Measurements from ENCODE around the gene KCNMA1.
A peak's percentile ranks its signal among the peaks of the same experiment; 100 is the strongest.

The KCNMA1 gene

GRCh38 chr10:77116904-77117303 is 520.7 kb downstream of the KCNMA1 start:
- in situ Hi-C loops (cut with HindIII; ENCODE audit: low sequenced_read_pairs) = no loop called here
- H3K4me3 ChIP-seq (ENCODE audit: low read depth, low read length) = no peak overlapping the region
- TF ChIP-seq, protein P1, sequence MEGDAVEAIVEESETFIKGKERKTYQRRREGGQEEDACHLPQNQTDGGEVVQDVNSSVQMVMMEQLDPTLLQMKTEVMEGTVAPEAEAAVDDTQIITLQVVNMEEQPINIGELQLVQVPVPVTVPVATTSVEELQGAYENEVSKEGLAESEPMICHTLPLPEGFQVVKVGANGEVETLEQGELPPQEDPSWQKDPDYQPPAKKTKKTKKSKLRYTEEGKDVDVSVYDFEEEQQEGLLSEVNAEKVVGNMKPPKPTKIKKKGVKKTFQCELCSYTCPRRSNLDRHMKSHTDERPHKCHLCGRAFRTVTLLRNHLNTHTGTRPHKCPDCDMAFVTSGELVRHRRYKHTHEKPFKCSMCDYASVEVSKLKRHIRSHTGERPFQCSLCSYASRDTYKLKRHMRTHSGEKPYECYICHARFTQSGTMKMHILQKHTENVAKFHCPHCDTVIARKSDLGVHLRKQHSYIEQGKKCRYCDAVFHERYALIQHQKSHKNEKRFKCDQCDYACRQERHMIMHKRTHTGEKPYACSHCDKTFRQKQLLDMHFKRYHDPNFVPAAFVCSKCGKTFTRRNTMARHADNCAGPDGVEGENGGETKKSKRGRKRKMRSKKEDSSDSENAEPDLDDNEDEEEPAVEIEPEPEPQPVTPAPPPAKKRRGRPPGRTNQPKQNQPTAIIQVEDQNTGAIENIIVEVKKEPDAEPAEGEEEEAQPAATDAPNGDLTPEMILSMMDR (IDR thresholded peaks at IDR 0.05; ENCODE audit: low read depth, low read length) = no peak
- no peak for DNase-seq (ENCODE audit: low read depth, low spot score)

DNA sequence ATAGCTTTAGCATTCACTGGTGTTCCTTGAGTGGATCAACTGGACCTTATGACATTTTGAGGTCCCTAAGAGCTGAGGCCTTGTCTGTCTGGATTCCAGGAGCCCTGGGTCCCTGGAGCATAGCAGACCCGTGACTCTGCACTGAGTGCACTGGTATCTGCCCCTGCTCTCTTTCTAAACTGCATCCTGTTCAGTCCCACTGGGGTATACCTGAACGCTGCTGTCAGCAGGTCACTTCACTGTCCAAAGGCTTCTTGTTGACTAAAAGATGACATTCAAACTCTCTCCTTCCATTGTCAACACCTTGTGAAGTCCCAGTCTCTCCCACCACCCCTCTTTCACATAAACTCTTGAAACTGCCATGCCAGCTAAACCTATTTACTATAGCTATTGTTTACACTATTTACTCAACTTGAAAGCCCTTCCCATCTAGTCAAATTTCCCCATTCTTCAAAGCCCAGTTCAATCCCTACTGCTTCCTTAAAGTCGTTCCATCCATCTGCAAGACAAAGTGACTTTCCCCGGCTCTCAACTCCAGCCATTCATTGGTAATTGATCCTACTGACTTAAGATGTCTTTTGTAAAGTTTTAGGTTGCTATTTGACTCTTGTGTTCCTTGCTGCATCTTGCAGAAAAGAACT is 523.3 kb downstream of the KCNMA1 start:
- in situ Hi-C loops (cut with HindIII; ENCODE audit: low sequenced_read_pairs) = no loop called here
- no peak for DNase-seq (ENCODE audit: low read depth, low spot score)
- H3K4me3 ChIP-seq (ENCODE audit: low read depth, low read length) = no peak overlapping the region
- TF ChIP-seq, protein P1 (IDR thresholded peaks at IDR 0.05; ENCODE audit: low read depth, low read length) = no peak

DNA sequence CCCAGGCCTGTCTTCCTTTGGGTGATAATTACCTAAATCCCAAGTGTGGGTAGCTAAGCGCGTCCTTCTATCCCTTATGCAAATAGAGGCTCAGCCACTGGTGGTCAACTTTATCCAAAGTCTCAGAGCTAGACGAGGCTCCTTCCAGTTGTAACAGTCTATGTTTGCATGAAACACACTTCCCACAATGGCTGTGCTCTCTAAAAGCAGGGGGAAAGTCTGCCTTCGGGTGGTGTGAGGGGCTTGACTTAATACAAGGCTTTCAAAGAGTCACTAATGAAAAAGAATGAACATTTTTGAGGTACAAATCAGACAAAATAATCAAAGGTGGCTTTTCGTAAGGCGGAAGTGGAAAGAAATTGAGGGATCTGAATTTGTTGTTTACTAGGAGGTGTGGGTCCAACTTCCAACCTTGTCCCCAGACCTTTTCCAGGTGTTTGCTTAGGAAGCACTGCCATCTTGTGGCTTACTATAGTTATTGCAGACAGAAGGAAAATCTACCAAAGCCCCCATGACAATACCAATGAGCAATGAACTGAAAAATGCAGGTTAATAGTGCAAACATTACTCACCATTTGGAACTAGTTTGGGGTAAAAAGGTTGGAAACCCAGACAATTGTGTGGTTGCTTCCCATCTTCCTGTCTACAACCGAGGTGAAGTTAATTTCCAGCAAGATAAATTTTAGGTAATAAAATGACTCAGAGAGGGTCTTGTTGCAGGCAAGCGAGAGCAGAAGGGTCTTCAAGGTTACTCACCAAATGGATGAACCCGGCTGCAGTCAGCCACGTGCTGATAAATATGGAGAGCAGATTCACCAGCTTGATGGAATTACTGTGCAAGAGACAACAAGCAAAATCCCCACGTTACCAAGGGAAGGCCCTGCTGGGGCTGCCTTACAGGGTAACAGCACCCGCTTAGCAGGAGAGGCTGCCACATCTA is 525.7 kb downstream of the KCNMA1 start:
- peak; percentile 88 for DNase-seq (ENCODE audit: low read depth, low spot score)
- no peak overlapping the region for H3K4me3 ChIP-seq (ENCODE audit: low read depth, low read length)
- TF ChIP-seq, protein P1 (IDR thresholded peaks at IDR 0.05; ENCODE audit: low read depth, low read length) = peak; percentile 77
- in situ Hi-C loops (cut with HindIII; ENCODE audit: low sequenced_read_pairs) = no loop called here

- TF ChIP-seq, protein P1 (IDR thresholded peaks at IDR 0.05; ENCODE audit: low read depth, low read length) = no peak
- DNase-seq (ENCODE audit: low read depth, low spot score) = no peak
- in situ Hi-C loops (cut with HindIII; ENCODE audit: low sequenced_read_pairs) = no loop called here
- no peak overlapping the region for H3K4me3 ChIP-seq (ENCODE audit: low read depth, low read length)
Measured at GRCh38 chr10:77110757-77111156, 526.9 kb downstream of the KCNMA1 start.

GRCh38 chr10:77109351-77109994 is 528.1 kb downstream of the KCNMA1 start:
- DNase-seq (ENCODE audit: low read depth, low spot score) = no peak
- TF ChIP-seq, protein P1 (IDR thresholded peaks at IDR 0.05; ENCODE audit: low read depth, low read length) = no peak
- in situ Hi-C loops (cut with HindIII; ENCODE audit: low sequenced_read_pairs) = no loop called here
- H3K4me3 ChIP-seq (ENCODE audit: low read depth, low read length) = no peak overlapping the region

- TF ChIP-seq, protein P1 (IDR thresholded peaks at IDR 0.05; ENCODE audit: low read depth, low read length) = no peak
- DNase-seq (ENCODE audit: low read depth, low spot score) = no peak
- in situ Hi-C loops (cut with HindIII; ENCODE audit: low sequenced_read_pairs) = no loop called here
- H3K4me3 ChIP-seq (ENCODE audit: low read depth, low read length) = no peak overlapping the region
Measured at GRCh38 chr10:77106676-77107075, 530.9 kb downstream of the KCNMA1 start.
